Tibial nerve (tissue), 3 donors: ENCODE data around the gene CES5A.
"Not testable (repeated sequence)": the region's sequence is repeated elsewhere in the genome, so short reads cannot be mapped to it uniquely, and the experiment has no call there.

Experiments
- POLR2A ChIP-seq, 2 donors: fragments of 450-650 bp; IDR thresholded peaks; one replicate each; pipeline ENCODE4 v1.6.1; 2017; ENCODE audit warnings: antibody characterized with exemption in 2 of 2, mild to moderate bottlenecking in 2 of 2, moderate library complexity in 2 of 2
- TF ChIP-seq, protein P1 (sequence below), 5 experiments: fragments of 200-600 bp in 3 of 5; fragments of 450-650 bp in 2 of 5; sonication (generic) in 3 of 5; IDR thresholded peaks; one replicate each; pipeline ENCODE4 v1.5.1; 2016 to 2019; ENCODE audit warnings: antibody characterized with exemption in 5 of 5, mild to moderate bottlenecking in 3 of 5, moderate library complexity in 2 of 5

DNA sequence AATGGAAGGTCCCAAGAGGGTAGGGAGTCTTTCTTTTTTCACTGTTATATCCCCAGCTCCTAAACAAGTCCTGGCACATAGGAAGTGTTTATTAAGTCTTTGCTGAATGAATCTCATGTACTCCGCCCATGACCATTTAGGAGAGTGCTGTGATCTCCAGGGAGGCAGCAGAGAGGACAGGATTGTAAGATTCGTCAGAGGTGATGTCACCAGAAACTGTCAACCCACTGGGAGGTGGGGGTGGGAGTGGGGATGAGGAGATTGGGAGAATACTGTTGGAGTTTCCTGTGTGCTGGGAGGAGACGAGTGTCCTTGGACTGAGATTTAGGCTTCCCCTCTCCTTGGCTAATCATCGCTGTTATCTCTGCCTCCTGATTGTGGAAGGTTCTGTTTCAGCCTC, 59.0 kb downstream of the CES5A start:
- TF ChIP-seq, protein P1, sequence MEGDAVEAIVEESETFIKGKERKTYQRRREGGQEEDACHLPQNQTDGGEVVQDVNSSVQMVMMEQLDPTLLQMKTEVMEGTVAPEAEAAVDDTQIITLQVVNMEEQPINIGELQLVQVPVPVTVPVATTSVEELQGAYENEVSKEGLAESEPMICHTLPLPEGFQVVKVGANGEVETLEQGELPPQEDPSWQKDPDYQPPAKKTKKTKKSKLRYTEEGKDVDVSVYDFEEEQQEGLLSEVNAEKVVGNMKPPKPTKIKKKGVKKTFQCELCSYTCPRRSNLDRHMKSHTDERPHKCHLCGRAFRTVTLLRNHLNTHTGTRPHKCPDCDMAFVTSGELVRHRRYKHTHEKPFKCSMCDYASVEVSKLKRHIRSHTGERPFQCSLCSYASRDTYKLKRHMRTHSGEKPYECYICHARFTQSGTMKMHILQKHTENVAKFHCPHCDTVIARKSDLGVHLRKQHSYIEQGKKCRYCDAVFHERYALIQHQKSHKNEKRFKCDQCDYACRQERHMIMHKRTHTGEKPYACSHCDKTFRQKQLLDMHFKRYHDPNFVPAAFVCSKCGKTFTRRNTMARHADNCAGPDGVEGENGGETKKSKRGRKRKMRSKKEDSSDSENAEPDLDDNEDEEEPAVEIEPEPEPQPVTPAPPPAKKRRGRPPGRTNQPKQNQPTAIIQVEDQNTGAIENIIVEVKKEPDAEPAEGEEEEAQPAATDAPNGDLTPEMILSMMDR (IDR thresholded peaks at IDR 0.05): not testable (repeated sequence)
- TF ChIP-seq POLR2A (IDR thresholded peaks at IDR 0.05): not testable (repeated sequence)
